Loucy (cell line): ENCODE data around the gene CFAP65.

ENCODE experiments used
- H2AFZ ChIP-seq: fragments of 200-600 bp; sonication (generic); 2 replicates; pipeline ENCODE4 v1.6.0; 2016; ENCODE audit warnings: antibody characterized with exemption, mild to moderate bottlenecking, low read length, moderate library complexity
- H3F3A ChIP-seq: fragments of 200-600 bp; 2 replicates; pipeline ENCODE4 v1.6.0; 2016; ENCODE audit warnings: antibody characterized with exemption, low read depth, mild to moderate bottlenecking
- H3K27me3 ChIP-seq: fragments of 200-600 bp; sonication (generic); 2 replicates; pipeline ENCODE4 v1.6.1; 2014; ENCODE audit warnings: low read length, mild to moderate bottlenecking; ENCODE audit not compliant: insufficient read depth, poor library complexity, severe bottlenecking
- H3K36me3 ChIP-seq: fragments of 200-600 bp; sonication (generic); 2 replicates; pipeline ENCODE4 v1.6.1; 2016; ENCODE audit warnings: low read length; ENCODE audit not compliant: insufficient read depth
- H3K4me1 ChIP-seq: fragments of 200-600 bp; sonication (generic); 2 replicates; pipeline ENCODE4 v1.5.1; 2014; ENCODE audit warnings: low read length, mild to moderate bottlenecking; ENCODE audit not compliant: insufficient read depth, poor library complexity, severe bottlenecking
- H3K4me2 ChIP-seq: fragments of 200-600 bp; sonication (generic); 2 replicates; pipeline ENCODE4 v1.6.0; 2014; ENCODE audit warnings: antibody characterized with exemption, low read length, low read depth, mild to moderate bottlenecking; ENCODE audit not compliant: poor library complexity, severe bottlenecking
- H3K4me3 ChIP-seq: fragments of 200-600 bp; sonication (generic); 2 replicates; pipeline ENCODE4 v1.5.1; 2014; ENCODE audit warnings: low read length, mild to moderate bottlenecking, mixed read lengths; ENCODE audit not compliant: poor library complexity, severe bottlenecking
- H3K79me2 ChIP-seq: fragments of 200-600 bp; sonication (generic); 2 replicates; pipeline ENCODE4 v1.6.1; 2014; ENCODE audit warnings: low read length; ENCODE audit not compliant: insufficient read depth
- H3K9ac ChIP-seq: fragments of 200-600 bp; sonication (generic); 2 replicates; pipeline ENCODE4 v1.6.0; 2014; ENCODE audit warnings: mild to moderate bottlenecking, low read depth, low read length, moderate library complexity; ENCODE audit not compliant: poor library complexity, severe bottlenecking
- H3K9me2 ChIP-seq: fragments of 200-600 bp; sonication (generic); replicated peaks from 2 replicates; pipeline ENCODE4 v1.6.1; 2016; ENCODE audit warnings: low read depth, low read length, mixed read lengths
- H3K9me3 ChIP-seq: fragments of 200-600 bp; sonication (generic); 2 replicates; pipeline ENCODE4 v1.6.1; 2014; ENCODE audit warnings: mild to moderate bottlenecking, antibody characterized with exemption, low read length, low read depth; ENCODE audit not compliant: insufficient read depth
- H4K20me1 ChIP-seq: fragments of 200-600 bp; sonication (generic); 2 replicates; pipeline ENCODE4 v1.6.0; 2014; ENCODE audit warnings: antibody characterized with exemption, low read length, mild to moderate bottlenecking; ENCODE audit not compliant: insufficient read depth, poor library complexity, severe bottlenecking
- CTCF ChIP-seq: fragments of 200-600 bp; sonication (generic); conservative IDR thresholded peaks from 2 replicates; pipeline ENCODE4 v1.5.1; 2014; ENCODE audit warnings: mild to moderate bottlenecking, antibody characterized with exemption, low read length
- EZH2phosphoT487 ChIP-seq: fragments of 200-600 bp; IDR thresholded peaks from 2 replicates; pipeline ENCODE4 v1.6.1; 2018; ENCODE audit warnings: antibody characterized with exemption, mild to moderate bottlenecking, moderate library complexity, borderline replicate concordance

CFAP65 gene

GRCh38 chr2:219059725-219060682, 18.7 kb upstream of the CFAP65 start:
- no peaks in the 10 kb centered on the region for H3K27me3 ChIP-seq

GRCh38 chr2:219059375-219059724, 18.0 kb upstream of the CFAP65 start:
- H3K4me1 ChIP-seq: no peaks in the 10 kb centered on the region
- no peaks in the 10 kb centered on the region for H4K20me1 ChIP-seq
- no peaks in the 10 kb centered on the region for H3K9me2 ChIP-seq
- H3K4me2 ChIP-seq: no peak overlapping the region
- no peaks in the 10 kb centered on the region for H3K9me3 ChIP-seq
- no peaks in the 10 kb centered on the region for H3K79me2 ChIP-seq
- no peak overlapping the region for H3K4me3 ChIP-seq
- no peaks in the 10 kb centered on the region for H3F3A ChIP-seq
- TF ChIP-seq CTCF: no peak
- TF ChIP-seq EZH2phosphoT487: no peak
- H3K9ac ChIP-seq: no peak overlapping the region
- no peaks in the 10 kb centered on the region for H3K27me3 ChIP-seq
- H3K36me3 ChIP-seq: no peaks in the 10 kb centered on the region
- H2AFZ ChIP-seq: no peak overlapping the region

More at GRCh38 chr2:219059725-219060682, 18.7 kb upstream of the CFAP65 start:
- no peaks in the 10 kb centered on the region for H3F3A ChIP-seq
- no peaks in the 10 kb centered on the region for H3K9me2 ChIP-seq
- H3K4me1 ChIP-seq: no peaks in the 10 kb centered on the region
- H2AFZ ChIP-seq: no peak overlapping the region
- no peak overlapping the region for H3K9ac ChIP-seq
- H4K20me1 ChIP-seq: no peaks in the 10 kb centered on the region
- H3K36me3 ChIP-seq: no peaks in the 10 kb centered on the region
- no peak for TF ChIP-seq EZH2phosphoT487
- TF ChIP-seq CTCF: no peak
- no peaks in the 10 kb centered on the region for H3K9me3 ChIP-seq
- no peak overlapping the region for H3K4me3 ChIP-seq
- no peaks in the 10 kb centered on the region for H3K79me2 ChIP-seq
- H3K4me2 ChIP-seq: no peak overlapping the region

GRCh38 chr2:219058541-219059374, 17.4 kb upstream of the CFAP65 start:
- no peaks in the 10 kb centered on the region for H4K20me1 ChIP-seq
- H3K36me3 ChIP-seq: no peaks in the 10 kb centered on the region
- no peak for TF ChIP-seq EZH2phosphoT487
- no peak overlapping the region for H3K9ac ChIP-seq
- H3F3A ChIP-seq: no peaks in the 10 kb centered on the region
- no peaks in the 10 kb centered on the region for H3K9me2 ChIP-seq
- no peaks in the 10 kb centered on the region for H3K4me1 ChIP-seq
- no peak overlapping the region for H3K4me3 ChIP-seq
- no peak overlapping the region for H3K4me2 ChIP-seq
- no peaks in the 10 kb centered on the region for H3K9me3 ChIP-seq
- no peaks in the 10 kb centered on the region for H3K79me2 ChIP-seq
- H3K27me3 ChIP-seq: no peaks in the 10 kb centered on the region
- H2AFZ ChIP-seq: no peak overlapping the region
